Measurements from ENCODE around the gene PKNOX2. TPM values are rescaled to one million over a fixed set of nuclear protein-coding genes. Genes with fewer than 3 reads are reported as not detected.

PKNOX2 gene
- total RNA-seq, 1 donor from 2014 or later: 3.4 TPM

DNA sequence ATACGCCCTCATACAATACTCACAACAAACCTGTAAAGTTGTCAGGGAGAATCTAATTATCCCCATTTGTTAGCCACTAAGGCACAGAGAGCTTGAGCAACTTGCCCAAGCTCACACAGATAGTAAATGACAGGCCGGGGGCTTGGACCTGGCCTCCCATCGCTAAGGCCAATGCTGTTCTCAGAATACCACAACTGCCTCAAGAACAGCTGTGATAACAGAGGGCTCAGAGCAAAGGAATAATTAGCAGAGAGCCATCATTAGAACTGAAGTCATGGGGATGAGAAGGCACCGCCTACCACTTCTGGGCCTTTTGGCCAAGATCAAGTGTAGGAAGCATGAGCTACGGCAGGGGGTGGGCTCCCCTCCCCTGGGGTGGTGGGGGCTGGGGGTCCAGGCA is 232.9 kb downstream of the PKNOX2 start:
- TF ChIP-seq POLR2AphosphoS5 (IDR thresholded peaks at IDR 0.05; ENCODE audit: insufficient read depth in 1 of 2, low read depth in 1 of 2) (no peak), POLR2A (IDR thresholded peaks at IDR 0.05) (no peak), CTCF (IDR thresholded peaks at IDR 0.05) (no peak)
- no peaks in the 10 kb centered on the region for H3K4me1 ChIP-seq
- intact Hi-C loops (cut with DNase I): no loop called here
- H3K4me3 ChIP-seq: no peak overlapping the region
- DNase-seq (ENCODE audit: extremely low spot score in 2 of 2): no peak
- H3K27me3 ChIP-seq: no peaks in the 10 kb centered on the region
- H3K9me3 ChIP-seq: no peaks in the 10 kb centered on the region
- no peaks in the 10 kb centered on the region for H3K36me3 ChIP-seq
- no peak overlapping the region for H3K27ac ChIP-seq

- H3K27ac ChIP-seq: no peak overlapping the region
- no peaks in the 10 kb centered on the region for H3K9me3 ChIP-seq
- no peaks in the 10 kb centered on the region for H3K27me3 ChIP-seq
- no peak overlapping the region for H3K4me3 ChIP-seq
- no peaks in the 10 kb centered on the region for H3K36me3 ChIP-seq
- TF ChIP-seq POLR2A (IDR thresholded peaks at IDR 0.05) (no peak), CTCF (IDR thresholded peaks at IDR 0.05) (no peak), POLR2AphosphoS5 (IDR thresholded peaks at IDR 0.05; ENCODE audit: insufficient read depth in 1 of 2, low read depth in 1 of 2) (no peak)
- DNase-seq (ENCODE audit: extremely low spot score in 2 of 2): no peak
- H3K4me1 ChIP-seq: no peaks in the 10 kb centered on the region
- intact Hi-C loops (cut with DNase I): no loop called here
Observed at GRCh38 chr11:125398475-125398874, 233.9 kb downstream of the PKNOX2 start.

GRCh38 chr11:125398994-125399640 is 234.6 kb downstream of the PKNOX2 start:
- H3K4me3 ChIP-seq: no peak overlapping the region
- DNase-seq (ENCODE audit: extremely low spot score in 2 of 2): no peak
- no peaks in the 10 kb centered on the region for H3K9me3 ChIP-seq
- TF ChIP-seq POLR2AphosphoS5 (IDR thresholded peaks at IDR 0.05; ENCODE audit: insufficient read depth in 1 of 2, low read depth in 1 of 2) (no peak), POLR2A (IDR thresholded peaks at IDR 0.05) (no peak), CTCF (IDR thresholded peaks at IDR 0.05) (no peak)
- no peaks in the 10 kb centered on the region for H3K36me3 ChIP-seq
- intact Hi-C loops (cut with DNase I): no loop called here
- no peaks in the 10 kb centered on the region for H3K4me1 ChIP-seq
- H3K27me3 ChIP-seq: no peaks in the 10 kb centered on the region
- no peak overlapping the region for H3K27ac ChIP-seq

- H3K27ac ChIP-seq: no peak overlapping the region
- TF ChIP-seq CTCF (IDR thresholded peaks at IDR 0.05) (no peak), POLR2A (IDR thresholded peaks at IDR 0.05) (no peak), POLR2AphosphoS5 (IDR thresholded peaks at IDR 0.05; ENCODE audit: insufficient read depth in 1 of 2, low read depth in 1 of 2) (no peak)
- no peaks in the 10 kb centered on the region for H3K9me3 ChIP-seq
- H3K4me1 ChIP-seq: peaks cover 4% of the 10 kb centered on the region
- intact Hi-C loops (cut with DNase I): loop anchor here (10.0 kb wide), 1 partner anchor 315 kb away; no protein-coding TSS in a partner anchor
- DNase-seq (ENCODE audit: extremely low spot score in 2 of 2): no peak
- H3K36me3 ChIP-seq: no peaks in the 10 kb centered on the region
- H3K27me3 ChIP-seq: no peaks in the 10 kb centered on the region
- no peak overlapping the region for H3K4me3 ChIP-seq
Observed at GRCh38 chr11:125399945-125400344, 235.4 kb downstream of the PKNOX2 start.

DNA sequence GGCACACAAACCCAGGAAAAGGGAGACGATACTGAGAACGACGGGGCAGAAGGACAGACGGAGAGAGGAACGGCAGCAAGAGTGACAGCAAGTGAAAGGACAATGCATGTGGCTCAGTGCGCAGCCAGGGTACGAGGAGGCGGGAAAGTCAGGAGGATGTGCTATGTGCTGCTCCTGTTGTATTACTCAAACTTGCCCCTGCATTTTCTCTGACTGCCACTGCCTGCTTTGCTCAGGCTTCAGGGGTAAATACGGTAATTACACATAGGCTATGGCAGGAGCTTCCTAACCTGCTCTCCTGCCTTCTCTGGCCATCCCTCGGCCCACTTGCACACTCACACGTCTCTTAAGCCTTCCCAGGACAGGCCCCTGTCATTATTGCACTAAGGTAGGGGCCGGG is 236.7 kb downstream of the PKNOX2 start:
- Histone ChIP-seq H3K9me3 (no peaks in the 10 kb centered on the region), H3K4me1 (peaks cover 8% of the 10 kb centered on the region), H3K4me3 (no peak overlapping the region), H3K27ac (no peak overlapping the region), H3K27me3 (no peaks in the 10 kb centered on the region), H3K36me3 (no peaks in the 10 kb centered on the region)
- TF ChIP-seq POLR2A (IDR thresholded peaks at IDR 0.05) (no peak), CTCF (IDR thresholded peaks at IDR 0.05) (no peak), POLR2AphosphoS5 (IDR thresholded peaks at IDR 0.05; ENCODE audit: insufficient read depth in 1 of 2, low read depth in 1 of 2) (no peak)
- DNase-seq (ENCODE audit: extremely low spot score in 2 of 2): no peak
- intact Hi-C loops (cut with DNase I): loop anchor here (10.0 kb wide), 1 partner anchor 316 kb away; no protein-coding TSS in a partner anchor

Measured in vagina (tissue), 2 donors.